ENCODE results near the gene KIDINS220. TPM values are rescaled to one million over a fixed set of nuclear protein-coding genes. Genes with fewer than 3 reads are reported as not detected.
"Not testable (repeated sequence)": the region's sequence is repeated elsewhere in the genome, so short reads cannot be mapped to it uniquely, and the experiment has no call there.

The KIDINS220 gene
- total RNA-seq, 1 donor from 2014 or later: 22.6 TPM

DNA sequence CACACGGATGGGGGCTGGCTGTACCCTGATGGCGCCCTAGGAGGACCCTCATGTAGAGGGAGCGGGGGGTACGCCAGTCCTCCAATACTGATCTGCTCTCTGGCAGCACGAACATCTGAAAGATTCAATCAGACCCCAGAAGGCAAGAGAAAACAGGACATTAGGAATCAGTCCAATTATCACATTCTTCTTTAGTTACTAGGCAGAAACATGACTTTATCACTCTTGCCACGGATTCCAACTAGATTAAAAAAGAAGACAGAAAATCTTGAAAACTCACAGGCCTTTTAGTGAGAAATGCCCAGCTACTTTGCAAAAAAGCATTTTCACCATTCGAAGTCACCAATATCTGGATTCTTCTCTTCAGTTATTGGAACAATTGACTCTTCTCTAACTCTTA lies 87.2 kb downstream of the KIDINS220 start:
- ATAC-seq: no peak

DNA sequence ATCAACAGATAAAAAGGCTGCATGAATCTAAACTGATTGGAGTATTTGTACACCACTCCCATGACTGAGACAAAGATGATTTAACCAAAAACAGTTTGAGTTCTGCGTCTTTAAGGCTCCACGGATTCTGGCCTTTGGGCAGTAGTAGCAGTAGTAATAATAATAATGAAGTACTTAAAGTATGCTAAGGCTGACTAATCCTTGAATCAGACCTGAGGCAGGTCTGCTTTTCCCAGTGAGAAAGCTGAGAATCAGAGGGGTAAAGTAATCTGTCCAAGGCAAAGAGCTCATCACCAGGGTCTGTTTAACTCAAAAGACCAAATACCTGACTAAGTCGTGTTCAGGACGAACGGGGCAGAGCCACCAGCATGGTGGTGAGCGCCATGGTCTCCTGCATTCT lies 94.2 kb downstream of the KIDINS220 start:
- ATAC-seq: no peak

DNA sequence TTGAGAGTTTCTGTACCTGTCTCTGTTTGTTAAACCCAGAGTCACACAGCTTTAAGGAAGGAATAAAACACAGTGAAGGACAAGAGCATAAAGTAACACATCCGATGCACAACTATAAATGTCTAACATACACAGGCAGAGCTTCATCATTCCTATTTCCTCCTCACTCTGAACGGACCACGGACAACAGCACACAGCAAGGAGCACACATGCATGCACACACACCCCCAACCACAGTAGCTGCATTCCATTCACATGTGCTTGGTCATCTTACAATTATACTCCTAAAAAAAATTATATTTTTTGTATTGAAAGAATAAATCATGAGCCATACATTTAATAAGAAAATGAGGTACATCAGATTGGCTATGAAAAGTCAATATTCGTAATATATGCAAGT lies 97.3 kb downstream of the KIDINS220 start:
- ATAC-seq: no peak

DNA sequence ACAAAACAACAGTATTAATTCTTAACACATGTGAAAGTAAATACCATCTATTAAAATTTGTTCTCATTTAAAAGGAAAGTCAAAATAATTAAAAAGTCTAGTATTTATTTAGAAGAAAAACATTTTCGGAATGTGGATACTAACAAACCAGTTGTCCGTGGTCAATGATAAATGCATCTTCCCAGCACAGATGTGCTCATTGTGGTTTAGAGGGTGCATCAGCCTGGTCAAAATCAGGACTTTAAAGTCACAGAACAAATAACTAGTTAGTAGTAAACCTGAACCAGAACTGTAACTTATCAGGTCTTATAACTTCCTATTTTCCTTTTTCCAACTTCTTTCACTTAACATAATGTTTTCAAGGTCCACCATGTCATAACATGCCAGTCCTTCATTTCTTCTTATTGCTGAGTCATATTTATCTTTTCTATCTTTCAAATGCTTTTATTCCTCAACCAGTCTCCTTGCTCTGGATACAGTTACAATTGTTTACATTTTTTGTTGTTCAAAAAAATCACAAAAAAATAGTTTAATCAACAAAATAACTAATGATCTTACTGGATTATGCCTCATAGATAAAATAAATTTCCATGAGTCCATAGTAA lies 99.7 kb downstream of the KIDINS220 start:
- ATAC-seq: no peak

DNA sequence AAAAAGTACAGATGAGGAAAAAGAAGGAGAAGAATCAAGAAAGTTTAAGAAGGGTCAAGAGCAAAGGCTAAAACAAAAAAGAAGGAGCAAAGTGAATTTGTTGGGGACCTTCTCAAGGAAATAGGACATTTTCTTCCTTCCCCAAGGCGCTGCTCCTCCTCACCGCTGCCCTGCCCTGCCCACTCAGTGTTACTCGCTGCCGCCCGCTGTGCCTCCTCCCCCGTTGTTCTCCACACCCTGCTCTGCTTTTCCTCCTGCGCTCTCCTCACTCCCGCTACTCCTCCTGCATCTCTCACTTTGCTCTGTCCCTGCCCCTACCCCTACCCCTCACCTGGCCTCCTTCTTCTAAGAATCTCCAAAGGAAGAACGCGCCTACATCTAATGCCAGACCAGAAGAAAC lies 104.8 kb downstream of the KIDINS220 start:
- ATAC-seq: no peak

DNA sequence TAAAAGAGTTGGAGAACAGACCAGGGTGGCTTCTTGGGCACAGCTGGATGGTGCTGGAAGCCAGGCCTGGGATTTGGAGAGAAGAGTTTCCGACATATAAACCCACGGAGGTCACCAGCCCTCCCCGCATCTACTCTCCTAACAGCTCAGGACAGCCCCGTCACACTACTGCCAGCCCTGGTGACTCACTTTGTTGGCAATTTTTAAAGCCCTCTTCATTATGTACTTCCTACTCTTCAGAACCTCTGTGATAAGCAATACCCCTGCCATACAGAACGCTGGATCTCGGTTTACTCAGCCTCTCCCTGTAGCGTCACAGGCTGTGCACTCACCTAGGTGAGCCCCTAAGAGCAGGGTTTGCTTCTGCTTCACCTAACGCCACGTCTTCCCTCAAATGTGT lies 107.5 kb downstream of the KIDINS220 start:
- ATAC-seq: no peak

DNA sequence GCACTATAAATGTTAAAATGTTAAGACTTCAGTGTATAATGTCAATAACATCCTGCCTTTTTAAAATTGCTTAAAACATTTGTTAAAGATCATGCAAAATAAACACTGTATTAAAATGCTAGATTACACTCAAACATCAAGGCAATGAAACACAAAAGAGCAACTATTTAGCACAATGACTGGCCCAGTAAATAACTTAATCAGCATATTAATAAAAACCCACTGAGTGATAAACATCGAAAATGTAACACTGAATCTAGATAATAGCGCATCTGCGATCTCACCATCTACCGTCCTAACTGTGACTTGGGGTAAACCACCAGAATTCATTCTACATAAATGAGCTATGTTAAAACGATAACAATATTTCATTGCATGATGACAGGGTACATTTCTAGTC lies 108.3 kb downstream of the KIDINS220 start:
- ATAC-seq: not testable (repeated sequence)

DNA sequence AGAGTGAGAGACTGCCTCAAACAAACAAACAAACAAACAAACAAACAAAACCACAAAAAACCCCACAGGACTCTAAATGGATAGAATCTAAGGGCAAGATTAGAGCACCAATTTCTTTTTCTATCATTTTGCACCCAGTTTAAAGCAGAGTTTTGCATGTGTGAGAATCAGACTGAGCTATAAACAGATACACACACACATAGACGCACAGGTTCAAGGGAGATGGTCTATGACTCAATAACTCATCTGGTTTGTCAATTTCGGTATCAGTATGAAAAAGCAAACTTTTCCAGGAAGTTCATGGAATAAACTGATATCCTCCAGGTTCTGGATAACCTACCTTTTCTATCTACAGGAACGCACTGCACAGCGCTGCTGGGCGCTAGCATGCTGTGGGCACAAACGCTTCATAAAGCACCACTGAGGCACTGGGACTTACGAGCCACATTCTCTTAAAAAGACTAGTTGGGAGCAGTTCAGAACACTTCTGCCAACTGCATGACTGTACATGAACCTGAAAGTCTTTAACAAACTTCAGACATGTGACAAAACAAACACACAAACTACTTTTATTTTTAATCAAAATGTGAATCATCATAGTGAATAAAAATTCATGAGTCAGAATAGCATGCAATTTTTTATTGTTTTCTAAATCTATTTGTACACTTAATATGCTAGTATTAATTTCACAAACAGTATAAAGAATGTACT lies 109.0 kb downstream of the KIDINS220 start:
- peak; percentile 23 for ATAC-seq

DNA sequence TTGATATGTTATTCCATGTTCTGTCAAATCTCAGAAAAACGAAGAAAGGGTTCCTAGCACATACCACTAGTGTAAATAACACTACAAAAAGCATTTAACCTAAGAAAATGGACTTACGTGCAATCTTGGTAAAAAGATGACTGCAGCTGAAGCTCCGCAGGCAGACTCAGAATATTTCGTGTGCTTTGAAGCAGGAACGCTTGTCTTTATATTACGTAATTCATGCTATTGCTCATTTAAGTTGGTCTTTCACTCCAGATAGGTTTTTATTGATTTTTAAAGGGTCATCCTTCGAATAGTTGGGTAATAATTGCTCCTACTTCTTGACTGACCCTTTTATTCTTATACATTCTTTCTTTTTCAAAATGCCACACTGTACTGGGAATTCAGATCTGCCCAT lies 111.6 kb downstream of the KIDINS220 start:
- ATAC-seq: no peak

DNA sequence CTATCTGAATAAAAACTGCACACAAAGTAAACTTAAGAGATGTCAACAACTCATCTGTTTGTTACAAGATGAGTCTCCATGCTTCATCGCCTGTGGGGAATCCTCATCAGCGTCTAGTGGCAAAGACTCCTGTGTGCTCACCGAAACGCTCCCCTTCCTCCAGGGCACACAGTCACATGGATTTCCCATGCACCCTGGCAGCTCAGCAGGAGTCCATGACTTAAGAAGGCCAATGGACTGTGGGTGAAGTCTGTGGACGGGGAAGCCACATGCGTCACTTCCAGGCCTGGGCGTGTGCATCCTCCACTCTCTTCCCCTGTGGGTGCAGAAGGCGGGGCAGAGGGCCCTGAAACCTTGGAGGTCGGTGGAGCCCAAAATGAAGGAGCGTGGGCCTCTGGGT lies 114.4 kb downstream of the KIDINS220 start:
- no peak for ATAC-seq

DNA sequence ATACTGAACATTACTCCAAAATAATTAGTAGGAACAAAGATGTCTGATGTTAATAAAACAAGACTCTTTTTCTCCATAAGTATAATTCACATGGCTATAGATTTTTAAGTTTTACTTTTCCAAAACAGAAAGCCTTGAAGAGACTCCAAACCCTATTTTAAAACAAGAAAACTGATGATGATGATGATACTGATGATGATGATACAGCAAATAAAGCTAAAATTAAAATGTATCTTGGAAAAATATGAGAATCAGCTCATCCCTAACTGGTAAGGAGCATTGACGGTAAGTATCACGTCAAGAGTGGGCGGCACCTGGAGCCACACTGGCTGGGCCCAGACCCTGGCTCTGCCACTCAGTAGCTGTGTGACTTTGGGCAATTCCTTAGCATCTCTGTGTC lies 116.0 kb downstream of the KIDINS220 start:
- ATAC-seq: no peak

DNA sequence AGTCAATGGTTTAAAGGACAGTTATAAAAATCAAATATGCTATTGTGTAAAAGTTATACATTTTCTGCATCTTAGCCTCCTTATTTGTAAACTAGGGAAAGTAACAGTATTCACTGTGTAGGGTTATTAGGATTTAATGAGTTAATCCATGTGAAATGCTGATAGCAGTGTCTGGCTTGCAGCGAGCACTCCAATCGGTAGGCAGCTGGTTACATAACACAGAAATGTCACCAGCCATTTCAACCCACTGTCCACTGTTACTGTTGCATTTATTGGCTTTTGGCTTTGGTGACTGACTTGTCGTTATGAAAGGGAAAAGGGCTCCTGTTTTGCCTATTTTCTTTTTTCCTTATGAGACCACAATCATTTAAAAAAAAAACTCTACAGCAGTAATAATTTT lies 116.7 kb downstream of the KIDINS220 start:
- no peak for ATAC-seq

DNA sequence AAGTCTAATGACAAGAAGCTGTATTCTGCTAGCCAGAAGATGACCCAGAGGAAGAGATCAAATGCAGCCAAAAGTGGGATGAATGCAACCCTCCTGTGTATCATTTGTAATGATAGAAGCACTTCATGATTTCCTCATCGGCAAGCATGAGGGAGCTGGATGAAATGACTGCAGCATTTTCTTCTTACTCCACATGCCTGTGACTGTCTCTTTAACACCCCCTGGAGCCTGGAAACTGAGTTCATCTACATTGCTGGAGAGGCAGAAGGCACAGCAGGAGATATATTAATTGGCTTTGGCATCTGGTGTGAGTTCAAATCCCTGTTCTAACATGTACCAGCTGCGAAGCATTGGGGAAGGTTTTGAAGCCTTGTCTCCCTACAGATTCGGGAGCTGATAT lies 117.9 kb downstream of the KIDINS220 start:
- ATAC-seq: peak; percentile 43

DNA sequence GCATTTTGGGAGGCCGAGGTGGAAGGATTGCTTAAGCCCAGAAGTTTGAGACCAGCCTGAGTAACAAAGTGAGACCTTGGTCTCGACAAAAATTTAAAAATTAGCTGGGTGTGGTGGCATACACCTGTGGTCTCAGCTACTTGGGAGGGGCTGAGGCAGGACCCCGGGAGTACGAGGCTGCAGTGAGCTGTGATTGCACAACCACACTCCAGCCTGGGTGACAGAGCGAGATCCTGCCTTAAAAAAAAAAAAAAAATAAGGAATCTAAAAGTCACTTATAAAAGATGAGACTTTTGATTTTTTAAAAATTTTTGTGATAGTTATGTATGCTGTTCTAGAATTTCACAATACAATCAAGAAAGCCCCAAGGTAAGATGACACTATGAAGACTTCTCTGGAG lies 122.4 kb downstream of the KIDINS220 start:
- no peak for ATAC-seq

DNA sequence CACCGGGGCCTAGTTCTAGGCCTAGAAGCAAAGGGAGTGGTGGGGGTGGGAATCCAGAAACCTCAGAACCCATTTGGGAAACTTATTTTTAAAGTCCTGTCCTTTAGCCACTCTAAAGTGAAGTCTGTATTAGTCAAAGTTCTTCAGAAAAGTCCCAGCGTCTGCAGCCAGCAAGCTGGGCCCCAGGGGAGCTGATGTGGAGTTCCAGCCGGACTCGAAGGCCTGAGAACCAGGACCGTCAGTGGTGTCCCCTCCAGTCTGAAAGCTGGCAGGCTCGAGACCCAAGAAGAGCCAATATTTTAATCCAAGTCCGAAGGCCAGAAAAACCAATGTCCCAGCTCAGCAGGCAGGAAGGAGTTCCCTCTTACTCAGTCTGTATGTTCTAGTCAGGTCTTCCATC lies 123.1 kb downstream of the KIDINS220 start:
- no peak for ATAC-seq

DNA sequence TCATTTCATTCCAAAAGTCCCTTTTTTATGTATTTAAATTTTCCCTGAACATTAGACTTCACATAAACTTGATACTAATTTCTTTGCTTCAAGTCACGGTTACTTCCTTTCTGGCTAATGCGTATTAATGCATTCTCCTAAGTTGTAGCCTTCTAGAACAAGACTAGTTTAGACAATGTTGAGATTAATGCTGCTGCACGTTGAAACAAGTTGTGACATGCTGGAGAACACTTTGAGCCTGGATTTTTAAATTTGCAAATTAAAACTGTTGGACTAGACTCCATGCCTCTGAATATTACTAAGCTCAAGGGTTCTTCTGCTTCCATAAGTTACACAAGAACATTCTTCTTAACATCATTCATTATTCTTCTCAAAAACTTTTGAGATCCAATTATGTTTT lies 126.5 kb downstream of the KIDINS220 start:
- peak; percentile 37 for ATAC-seq

DNA sequence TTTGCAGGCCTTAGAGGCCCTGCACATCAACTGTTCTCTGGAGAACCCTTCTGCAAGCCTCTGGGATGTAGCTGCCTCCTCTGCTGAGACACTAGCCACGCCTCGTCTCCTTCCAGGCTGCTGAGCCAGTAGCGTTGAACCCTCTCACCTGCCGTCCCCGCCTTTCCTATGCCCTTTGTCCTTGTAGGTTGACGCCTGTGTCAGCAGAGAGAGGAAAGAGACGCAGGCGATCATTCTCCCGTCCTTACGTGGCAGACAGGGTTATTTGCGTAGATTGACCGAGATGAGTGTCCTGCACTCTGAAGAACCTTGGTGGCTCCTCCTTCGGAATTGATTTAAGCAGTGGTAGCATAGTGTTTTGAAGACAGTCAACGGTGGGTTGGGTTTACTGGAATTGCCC lies 127.8 kb downstream of the KIDINS220 start:
- no peak for ATAC-seq

DNA sequence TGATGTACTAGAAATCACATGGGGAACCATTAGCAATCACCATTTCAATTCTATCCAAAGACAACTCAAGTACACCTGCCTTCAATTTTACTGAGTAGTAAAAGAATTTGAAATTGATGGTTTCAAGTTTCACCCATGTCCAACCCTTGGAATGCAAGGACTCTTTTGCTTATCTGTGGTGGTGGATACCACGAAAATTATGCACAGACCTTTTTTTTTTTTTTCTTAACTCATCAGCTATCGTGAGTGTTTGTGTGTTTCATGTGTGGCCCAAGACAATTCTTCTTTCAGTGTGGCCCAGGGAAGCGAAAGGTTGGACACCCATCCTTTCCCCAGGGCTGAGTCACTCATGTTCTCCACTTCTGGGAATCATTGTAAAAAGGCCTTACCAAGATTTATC lies 132.5 kb downstream of the KIDINS220 start:
- no peak for ATAC-seq

DNA sequence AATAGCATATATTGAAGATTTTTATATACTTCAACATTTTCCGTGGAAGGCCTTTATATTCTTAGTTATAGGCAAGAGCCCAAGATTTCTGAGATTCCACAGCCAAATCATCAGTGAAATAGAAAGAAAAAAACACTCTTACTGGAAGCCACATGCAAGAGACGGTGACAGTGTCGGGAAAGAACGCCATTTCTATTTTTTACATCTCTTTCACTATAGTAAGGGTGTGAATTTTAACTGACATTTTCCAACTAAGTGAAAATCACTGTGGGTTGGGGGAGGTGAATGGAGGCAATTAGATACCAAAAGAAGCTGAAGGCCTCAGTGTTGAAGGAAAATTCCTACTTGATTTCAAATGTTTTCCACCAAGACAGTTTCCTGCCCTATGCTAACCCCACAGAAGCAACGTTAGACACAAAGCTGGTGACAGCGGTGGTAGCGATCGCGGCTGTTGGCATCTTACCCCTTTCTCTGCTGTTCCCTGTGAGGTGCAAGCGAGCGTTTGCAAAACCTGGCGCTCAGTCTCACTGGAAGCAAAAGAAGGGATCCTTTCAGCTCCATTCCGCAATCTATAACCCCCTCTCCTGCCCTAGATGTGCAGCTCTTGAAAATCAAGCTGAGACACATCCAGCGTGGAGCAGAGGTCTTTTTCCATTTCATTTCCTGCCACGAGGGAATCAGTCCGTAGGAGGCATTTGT lies 135.6 kb downstream of the KIDINS220 start:
- ATAC-seq: no peak

DNA sequence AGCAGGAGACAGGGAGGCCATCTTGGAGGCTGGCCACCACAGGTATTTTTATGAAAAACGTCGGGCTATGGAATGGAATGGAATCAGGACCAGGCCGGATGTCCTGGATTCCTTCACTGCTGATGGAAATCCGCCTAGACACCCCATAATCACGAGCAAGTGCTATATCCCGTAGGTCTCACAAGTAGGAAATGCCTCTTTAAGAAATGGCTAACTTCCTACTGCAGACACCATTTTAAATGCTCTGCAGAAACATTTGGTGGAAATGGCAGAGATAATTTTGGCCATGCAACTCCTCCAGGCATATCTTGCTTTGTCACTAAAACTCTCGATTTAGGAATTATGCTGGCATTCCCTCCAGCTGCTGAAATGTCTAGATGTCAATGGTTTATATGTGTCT lies 137.6 kb downstream of the KIDINS220 start:
- ATAC-seq: no peak

DNA sequence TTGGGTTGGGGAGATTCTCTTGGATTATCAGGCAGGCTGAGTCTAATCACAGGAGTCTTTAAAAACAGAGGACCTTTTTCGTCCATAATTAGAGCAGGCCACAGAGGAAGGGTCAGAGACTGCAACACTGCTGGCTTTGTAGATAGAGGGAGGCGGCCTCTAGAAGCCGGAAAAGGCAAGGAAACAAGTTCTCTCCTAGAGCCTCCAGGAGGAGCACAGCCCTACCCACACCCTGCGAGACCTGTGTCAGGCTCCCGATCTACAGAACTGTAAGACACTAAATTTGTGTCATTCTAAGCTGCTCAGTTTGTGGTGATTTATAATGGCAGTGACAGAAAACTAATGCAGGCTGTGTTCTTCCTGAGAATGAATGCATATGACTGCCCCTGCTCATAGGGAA lies 140.2 kb downstream of the KIDINS220 start:
- no peak for ATAC-seq

DNA sequence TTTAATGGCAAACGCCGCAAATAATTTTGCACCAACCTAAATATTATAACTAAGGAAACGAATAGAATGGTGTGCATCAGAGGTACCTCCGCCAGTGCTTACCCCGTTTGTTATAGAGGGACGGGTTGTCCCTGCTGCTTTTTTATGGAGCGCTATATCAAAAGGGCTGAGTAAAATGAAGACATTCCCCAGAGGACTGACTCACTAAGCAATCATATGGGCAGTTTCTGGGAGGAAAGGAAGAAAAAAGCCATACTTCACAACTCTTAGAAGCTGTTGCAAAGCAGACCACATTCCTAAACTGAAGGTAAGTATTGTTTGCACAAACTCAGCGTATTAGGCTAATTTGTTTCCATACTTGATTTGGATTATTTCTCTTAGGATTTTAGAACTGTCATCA lies 142.7 kb downstream of the KIDINS220 start:
- ATAC-seq: no peak

DNA sequence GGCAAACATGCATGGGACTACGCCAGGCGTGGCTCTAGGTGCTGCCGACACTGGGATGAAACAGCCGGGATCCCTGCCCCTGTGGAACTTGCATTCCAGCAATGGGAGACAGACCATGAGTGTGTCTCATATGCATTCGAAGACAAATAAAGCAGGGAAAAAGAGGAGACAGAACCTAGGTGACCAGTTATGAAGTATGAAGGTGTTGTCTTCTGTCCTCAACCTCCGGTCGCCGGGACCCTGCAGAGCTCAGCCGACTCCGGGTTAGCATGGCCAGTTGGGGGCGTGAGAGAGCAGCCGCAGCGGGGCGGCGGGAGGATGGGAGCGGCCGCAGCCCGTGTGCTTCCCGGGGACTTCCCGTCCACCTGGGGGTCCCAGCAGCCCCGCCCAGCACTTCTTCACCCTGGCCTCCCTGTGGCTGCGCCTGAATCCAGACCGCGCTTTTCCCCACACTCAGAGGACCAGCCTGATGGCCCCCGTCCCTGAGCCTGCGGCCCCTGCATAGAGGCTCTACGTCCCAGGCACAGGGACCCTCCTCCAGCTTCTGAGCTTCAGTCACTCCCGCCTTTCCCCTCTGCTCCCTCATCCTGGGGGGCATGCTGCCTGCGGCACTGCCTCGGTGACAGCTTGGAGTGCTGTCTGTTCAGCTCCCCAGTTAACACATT lies 144.1 kb downstream of the KIDINS220 start:
- peak; percentile 64 for ATAC-seq

DNA sequence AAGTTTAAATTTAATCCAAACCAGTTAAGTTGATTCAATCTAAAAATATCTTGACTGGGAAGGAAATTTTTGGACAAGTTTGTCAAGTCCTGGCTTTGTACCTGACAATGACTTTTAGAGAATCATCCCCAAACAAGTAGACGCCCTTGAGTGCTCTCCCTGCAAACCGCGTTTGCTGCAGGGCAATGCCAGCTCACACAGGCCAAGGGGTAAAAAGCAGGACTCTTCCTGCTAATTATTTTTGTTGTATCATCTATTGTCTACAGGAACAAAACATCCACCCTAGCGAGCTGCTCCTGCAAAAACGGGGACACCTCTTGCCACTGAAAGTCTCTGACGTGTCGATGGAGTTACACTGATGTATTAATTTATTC lies 144.6 kb downstream of the KIDINS220 start:
- ATAC-seq: peak; percentile 55
